ENCODE results near the gene FAM156A.
"Not testable (repeated sequence)": the region's sequence is repeated elsewhere in the genome, so short reads cannot be mapped to it uniquely, and the experiment has no call there.

Gene FAM156A, protein sequence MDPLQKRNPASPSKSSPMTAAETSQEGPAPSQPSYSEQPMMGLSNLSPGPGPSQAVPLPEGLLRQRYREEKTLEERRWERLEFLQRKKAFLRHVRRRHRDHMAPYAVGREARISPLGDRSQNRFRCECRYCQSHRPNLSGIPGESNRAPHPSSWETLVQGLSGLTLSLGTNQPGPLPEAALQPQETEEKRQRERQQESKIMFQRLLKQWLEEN

DNA sequence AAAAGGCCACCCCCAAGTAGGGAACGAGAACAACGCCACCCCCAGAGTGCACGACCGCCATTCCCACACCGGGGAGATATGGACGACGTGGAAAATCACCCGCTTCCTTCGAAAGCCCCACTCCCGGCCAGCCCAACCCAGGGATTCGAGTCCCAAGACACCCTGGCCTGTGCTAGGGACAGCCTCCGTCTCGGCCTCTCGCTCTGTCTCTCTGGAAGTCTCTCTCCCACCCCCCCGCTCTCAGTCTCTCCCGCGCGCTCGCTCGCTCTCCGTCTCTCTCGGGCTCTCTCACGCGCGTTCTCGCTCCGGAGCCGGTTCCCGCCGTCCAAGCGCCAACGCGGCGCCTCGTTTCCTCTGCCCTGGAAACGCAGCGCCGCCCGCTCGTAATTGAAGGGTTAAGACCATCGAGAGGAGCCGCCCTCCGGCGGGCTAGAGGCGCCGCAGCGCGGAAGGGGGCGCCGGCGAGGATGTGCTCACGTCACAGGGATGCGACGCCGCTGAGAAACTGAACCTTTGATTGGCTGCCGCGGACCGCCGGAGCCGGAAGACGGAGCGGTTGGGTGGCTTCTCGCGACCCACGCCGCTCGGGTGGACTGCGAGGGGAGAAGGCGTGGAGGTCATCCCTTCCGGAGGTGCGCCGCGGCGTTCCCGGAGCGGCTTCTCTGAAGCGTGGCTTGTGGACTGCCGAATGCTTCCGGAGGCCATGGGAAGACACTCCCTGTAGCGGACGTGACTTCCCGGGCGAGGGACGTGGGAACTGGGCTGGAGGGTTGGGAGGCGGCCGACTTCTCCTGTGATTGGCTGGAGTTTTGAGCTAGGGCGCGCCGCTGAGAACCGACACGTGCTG, at the start of gene FAM156A:
FAM156A (minus strand) TSS at position 406 of the 847 bp plus-strand sequence. CDS start 9,930 bp downstream, outside the sequence.
- DNase-seq (ENCODE audit: insufficient read length, low spot score); FAIRE-seq: not testable (repeated sequence)

DNA sequence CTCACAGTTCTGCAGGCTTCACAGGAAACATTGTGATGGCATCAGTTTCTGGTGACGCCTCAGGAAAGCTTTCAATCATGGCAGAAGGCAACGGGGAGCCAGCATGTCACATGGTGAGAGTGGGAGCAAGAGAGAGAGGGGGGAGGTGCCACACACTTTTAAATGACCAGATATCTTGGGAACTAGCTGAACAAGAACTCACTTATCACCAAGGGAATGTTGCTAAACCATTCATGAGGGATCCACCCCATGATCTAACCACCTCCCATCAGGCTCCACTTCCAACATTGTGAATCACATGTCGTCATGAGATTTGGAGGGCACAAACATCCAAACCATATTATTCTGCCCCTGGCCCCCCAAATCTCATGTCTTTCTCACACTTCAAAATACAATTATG, 47.0 kb upstream of the FAM156A start:
- FAIRE-seq (no peak), DNase-seq (ENCODE audit: insufficient read length, low spot score) (no peak)

DNA sequence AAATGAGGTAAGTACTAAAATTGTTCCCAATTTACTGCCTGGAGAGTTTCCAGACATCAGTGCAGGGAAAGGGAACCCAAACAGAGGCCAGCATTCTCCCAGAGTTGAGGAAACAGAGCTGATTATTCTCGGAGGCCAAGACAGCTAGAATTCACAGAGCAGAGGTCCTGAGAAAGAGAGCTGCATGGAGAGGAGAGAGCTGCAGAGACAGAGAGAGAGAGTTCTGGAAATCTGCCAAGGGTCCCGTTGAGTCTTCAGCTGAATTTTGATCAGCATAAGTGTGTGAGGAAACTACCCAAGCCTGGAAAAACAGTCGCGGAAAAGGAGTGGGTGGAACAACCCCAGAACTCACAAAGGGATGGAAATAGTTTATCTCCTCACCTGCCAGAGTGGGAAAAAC, 46.5 kb upstream of the FAM156A start:
- FAIRE-seq: no peak
- DNase-seq (ENCODE audit: insufficient read length, low spot score): no peak

DNA sequence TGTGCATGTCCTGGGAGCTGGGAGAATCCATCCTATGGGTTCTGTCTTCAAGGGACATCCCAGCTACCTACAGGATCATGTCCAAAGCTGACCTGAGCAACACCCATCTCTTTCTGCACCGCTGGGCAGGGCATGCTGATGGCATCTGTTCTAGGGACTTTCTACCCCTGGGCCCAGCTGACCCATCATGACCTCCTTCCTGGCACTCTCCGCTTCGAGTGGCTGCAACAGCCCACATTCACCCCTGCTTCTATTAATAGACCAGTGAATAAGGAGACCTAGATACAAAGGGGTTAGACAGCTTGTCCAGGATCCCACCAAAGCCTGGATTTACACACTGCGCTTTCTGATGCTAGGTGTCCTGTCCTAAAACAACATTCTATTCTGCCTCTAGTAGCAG, 45.7 kb upstream of the FAM156A start:
- FAIRE-seq (no peak), DNase-seq (ENCODE audit: insufficient read length, low spot score) (no peak)

DNA sequence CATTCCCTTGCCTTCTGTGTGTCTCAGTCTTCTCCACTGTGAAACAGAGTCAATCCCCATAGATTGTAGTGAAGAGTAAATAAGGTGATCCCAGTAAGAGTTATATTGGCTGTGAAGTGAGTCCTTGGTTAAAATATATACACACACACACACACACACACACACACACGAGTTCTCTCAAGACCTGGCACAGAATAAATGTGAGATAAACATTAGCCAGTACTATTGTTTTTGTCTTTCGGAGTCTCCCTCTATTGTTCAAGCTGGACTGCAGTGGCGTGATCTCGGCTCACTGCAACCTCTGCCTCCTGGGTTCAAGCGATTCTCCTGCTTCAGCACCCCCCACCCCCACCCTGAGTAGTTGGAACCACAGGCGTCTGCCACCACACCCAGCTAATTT, 44.8 kb upstream of the FAM156A start:
- DNase-seq (ENCODE audit: insufficient read length, low spot score) (no peak), FAIRE-seq (no peak)

DNA sequence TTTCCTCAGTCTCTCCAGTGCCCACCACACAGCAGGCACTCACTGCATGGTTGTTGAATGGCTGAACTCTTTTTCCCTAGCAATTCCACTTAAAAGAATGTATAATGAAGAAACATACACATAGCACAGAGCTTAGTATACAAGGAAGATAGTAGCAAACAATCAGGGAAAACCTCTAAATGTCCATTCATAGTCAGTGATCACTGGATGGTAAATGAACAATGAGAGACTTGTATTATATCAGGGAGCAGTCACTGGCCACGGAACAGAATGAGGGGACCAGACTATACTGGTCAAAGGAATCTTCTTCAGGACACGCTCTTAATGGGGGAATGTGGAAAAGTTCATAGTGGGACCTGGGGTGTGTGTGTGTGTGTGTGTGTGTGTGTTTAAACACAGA, 43.6 kb upstream of the FAM156A start:
- FAIRE-seq (no peak), DNase-seq (ENCODE audit: insufficient read length, low spot score) (no peak)

DNA sequence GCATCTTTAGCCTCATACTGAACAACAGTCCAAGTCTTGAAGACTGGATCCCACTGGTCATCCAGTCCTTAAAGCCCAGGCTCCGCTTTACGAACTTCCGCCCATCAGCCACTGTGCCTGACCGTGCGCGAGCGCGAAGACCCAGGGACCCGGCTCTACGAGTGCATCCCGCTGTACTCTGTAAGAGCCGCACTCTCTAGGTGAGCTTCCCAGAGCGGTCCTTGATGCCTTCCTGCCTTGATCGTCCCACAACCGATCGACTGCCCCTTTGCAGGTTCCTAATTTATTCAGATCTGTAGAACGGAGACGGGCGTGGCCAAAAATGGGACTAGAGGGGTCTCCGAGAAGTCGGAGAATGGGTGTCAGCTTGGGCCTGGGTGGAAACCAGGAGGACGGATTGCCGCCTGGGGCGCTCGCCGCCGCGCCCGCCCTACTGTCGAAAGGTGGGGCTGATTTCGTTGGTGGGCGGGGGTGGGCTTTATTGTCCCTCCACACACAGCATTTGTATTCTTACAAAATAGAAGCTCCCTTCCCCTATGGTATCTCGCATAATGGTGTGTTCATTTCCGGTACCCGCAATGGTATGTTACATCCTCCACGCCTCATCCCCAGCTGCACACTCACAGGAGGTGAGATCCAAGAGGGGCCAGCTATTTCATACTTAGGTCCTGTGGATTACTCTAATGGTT, 42.3 kb upstream of the FAM156A start:
- FAIRE-seq (no peak), DNase-seq (ENCODE audit: insufficient read length, low spot score) (no peak)

DNA sequence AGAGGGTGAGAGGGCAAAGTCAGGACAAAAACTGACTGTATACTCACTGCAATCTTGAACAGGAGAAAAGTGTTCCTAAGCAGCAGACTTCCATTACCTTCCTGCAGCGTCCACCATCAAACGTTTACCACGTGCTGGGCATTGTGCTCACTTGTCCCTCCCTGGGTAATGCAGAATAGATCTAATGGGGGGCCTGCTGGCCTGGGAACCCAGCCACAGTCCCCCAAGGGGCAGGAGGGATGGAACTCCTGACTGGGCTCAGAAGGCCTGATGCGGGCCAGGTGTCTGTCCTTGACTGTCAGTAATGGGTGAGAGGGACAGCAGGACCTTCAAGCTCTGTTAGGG, 37.6 kb upstream of the FAM156A start:
- DNase-seq (ENCODE audit: insufficient read length, low spot score) (no peak), FAIRE-seq (no peak)

DNA sequence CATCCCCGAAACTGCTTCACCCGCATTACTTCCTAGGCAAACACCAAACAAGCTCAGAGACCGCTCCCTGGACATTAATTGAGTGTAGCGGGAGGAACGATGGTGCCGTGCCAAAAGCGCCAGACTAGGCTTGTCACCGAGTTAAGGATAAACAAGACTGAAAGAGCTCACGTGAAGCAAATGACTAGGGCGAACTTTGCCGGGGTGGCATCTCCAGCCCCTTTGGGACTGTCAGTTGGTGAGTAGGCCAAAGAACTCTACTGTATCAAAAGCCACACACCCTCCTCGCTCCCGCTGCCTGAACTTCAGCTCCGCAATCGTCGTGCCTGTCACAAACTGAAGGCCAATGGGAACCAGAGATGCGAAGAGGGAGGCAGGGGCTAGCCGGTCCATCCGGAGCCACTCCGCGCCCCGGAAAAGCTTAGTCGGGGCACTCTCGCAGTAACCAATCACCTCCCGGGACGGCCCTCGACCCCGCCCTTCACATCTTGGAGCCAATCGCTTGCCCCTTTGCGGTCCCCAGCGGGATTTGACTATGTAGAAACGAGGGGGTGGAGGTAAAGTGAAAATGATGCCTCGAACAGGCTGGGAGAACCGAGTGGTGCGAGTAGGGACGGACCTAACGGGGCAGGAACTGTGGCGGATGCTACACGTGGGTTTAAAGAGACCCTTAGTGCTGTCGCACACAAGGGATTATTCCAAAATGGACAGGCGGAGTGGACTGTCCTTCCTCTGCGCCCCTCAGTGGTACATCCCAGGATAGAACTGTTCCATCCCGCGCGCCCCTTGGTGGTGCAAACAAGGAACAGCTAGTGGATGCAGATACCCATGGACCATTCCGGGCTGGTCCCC, 37.0 kb upstream of the FAM156A start:
- FAIRE-seq (no peak), DNase-seq (ENCODE audit: insufficient read length, low spot score) (peak; percentile 79)

DNA sequence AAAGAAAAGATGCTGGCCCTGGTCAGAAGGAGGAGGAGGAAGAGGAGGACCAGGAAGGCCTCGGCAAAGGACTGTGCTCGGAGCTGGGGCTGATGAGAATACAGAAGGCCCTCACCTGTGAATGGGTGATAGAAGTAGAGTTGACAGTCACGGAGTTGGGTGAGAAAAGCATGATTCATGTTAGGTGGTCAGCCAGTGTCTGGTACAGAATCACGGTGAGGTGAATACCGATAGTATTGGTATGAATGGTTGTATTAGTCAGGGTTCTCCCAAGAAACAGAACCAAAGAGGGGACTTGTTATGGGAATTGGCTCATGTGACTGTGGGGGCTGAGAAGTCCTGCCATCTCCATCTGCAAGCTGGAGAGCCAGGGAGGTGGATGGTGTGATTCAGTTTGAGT, 32.5 kb upstream of the FAM156A start:
- FAIRE-seq: no peak

DNA sequence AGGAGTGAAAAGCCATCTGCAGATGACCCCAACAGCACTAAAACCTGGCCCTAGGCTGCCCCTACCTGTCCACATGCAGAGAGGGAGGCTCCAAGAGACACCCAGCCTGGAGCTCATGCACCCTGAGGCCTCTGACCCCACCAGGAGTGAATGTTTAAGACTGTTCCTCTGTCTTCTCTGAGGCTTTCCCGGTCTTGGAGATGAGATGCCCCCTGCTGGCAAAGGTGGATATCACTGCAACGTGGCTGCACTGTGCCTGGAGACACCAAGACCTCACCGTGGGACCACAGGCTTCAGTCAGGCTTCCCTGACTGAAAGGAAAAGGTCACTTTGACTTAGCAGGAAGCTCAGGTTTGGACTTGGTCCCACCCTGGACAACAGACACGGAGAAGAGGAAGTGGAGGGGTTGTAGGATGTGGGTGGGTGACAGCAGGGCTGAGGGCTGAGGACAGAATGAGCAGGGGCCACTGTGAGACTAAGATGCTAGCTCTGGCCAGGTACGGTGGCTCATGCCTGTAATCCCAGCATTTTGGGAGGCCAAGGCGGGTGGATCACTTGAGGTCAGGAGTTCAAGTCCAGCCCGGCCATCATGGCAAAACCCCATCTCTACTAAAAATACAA, 31.8 kb upstream of the FAM156A start:
- peak; percentile 26 for FAIRE-seq
- DNase-seq (ENCODE audit: insufficient read length, low spot score): peak; percentile 15

More for the DNA sequence above, 32.5 kb upstream of the FAM156A start:
- DNase-seq (ENCODE audit: insufficient read length, low spot score): no peak

DNA sequence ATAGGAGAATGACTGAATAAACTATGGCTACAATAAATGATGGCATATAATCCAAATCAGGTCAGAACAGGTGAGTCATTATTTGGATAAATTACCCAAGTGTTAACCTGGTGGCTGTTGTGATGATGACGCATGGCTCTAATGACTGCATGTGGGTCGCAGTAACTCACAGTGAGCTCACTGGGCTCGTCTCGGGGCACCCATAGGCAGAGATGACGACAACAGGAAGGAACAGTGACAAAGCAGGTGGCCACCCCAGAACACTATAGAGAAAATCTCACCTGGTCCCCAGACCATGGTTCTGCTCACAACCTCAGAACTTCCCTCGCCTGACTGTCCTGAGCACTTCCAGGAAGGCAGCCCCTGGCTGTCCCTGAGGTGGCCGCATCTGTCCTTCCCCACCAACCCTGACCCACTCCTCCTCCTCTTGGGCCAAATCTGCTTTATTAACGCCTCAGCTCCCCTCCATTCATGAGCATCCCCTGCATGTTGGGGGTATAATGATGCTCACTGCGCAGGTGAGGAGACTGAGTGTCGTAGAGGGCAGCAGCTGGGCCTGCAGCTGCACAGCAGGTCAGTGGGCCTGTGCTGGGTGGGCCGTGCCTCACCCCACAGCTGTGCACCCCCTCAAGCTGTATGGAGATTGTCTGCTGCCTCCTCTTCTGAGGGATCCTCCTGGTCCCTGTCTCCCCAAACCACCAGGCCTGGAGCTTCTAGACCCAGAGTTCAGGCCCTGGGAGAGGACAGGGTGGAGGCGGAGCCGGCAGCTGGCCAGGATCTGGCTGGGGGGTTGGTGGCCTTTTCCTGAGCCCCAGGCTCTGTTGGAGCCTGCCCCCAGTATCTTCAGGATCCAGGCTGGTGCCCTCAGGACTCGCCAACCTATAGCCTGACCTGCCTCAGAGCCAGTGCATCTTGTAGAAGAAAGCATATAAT, 30.9 kb upstream of the FAM156A start:
- FAIRE-seq: no peak
- DNase-seq (ENCODE audit: insufficient read length, low spot score): no peak

DNA sequence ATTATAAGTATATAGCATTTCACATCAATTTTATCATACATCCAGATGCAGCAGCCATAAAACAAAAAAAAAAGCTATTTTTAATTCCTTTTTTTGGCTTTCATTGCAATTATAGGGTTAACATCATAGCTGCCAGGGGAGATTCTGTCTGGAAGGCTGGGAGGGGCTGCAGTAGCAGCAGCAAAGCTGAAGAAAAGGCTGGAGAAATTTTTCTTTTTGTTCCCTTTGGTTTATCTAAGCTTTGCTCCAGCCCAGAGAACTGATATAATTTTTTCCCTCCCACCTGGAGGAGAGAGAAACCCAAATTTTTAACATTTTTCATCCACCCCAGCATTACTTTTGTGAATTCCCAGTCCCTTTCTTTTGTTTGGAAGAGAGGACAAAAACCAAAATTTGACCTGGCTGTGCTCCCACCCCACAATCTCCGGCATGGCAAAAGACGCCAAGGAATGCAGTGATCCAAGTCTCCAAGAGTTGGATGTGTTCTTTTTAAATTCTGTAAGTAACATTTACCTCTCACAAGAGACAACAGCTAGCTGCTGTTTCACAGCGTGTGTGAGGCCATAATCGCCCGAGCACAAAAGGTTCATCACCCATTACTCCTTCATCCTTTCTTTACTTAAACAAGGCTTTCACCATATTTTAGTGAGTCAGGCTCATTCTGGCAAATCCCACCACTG, 25.1 kb upstream of the FAM156A start:
- DNase-seq (ENCODE audit: insufficient read length, low spot score) (no peak), FAIRE-seq (no peak)

DNA sequence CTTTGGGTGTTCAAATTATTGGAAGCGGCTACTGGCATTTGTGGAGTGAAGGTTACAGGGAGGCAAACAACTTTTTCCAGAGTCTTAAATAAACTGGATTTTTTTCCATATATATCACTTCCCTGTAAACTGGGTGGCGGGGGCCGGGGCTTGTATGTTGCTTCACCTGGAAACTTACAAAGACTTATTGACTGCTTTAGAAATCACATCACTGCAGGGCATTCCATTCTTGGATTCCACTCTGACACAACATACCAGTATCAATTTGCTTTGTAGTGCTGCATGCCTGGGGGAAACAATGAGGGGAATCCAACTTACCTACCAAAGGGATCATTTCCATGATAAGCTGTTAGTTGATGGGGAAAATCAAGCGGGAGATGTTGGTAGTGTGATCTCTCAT, 21.7 kb upstream of the FAM156A start:
- DNase-seq (ENCODE audit: insufficient read length, low spot score) (no peak), FAIRE-seq (no peak)

DNA sequence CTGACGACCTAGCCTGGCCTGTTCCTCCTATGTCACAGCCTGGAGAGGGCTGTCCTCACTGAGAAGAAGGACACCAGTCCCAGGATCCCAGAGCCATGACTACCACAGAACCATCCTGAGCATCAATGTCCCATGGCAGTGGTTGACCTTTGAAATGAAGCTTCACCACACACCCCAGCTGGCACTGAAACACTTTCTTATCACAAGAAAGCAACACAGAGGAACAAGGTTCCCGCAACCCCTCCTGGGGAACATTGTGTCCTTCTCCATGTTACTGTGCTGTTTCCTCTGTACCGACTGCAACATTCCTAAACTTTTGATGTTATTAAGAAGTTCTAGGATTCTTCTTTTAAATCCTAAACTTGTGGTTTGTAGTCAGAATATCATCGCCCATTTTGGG, 21.2 kb upstream of the FAM156A start:
- DNase-seq (ENCODE audit: insufficient read length, low spot score) (no peak), FAIRE-seq (no peak)

DNA sequence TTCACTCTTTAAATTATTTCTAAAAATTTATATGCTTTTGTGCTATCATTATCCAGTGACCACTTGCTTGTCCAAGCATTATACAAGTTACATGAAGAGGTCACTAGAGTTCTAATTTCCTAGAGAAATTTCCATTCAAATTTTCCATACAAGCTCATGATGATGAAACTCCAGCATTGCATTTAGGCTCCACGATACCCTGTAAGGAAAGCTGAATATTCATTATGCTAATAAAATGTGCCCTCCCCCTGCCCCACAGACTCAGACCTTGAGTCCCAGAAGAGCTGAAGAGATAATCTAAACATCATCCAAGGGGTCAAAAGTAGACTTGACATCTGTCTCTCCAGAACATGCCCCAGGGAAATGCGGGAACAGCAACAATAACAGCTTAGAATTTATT, 19.6 kb upstream of the FAM156A start:
- FAIRE-seq (no peak), DNase-seq (ENCODE audit: insufficient read length, low spot score) (no peak)

DNA sequence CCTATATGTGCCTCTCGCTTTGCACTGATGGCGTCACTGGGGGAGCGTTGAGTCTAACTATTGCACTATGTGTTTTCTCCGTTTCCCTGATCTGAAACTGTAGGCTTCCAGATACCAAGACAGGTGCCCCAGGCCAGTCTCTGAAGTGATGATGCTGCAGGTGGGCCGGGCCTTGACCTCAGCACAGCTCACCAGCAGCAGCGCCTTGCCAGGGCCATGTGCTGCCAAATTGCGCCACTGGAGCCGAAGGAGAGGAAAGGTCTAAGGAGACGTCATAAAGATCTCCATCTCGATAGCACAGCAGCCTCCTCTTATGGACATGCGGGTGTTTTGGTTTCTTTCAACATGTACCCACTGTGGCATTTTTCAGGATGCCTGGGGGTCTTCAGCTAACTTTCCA, 17.3 kb upstream of the FAM156A start:
- not testable (repeated sequence) for FAIRE-seq; DNase-seq (ENCODE audit: insufficient read length, low spot score)

DNA sequence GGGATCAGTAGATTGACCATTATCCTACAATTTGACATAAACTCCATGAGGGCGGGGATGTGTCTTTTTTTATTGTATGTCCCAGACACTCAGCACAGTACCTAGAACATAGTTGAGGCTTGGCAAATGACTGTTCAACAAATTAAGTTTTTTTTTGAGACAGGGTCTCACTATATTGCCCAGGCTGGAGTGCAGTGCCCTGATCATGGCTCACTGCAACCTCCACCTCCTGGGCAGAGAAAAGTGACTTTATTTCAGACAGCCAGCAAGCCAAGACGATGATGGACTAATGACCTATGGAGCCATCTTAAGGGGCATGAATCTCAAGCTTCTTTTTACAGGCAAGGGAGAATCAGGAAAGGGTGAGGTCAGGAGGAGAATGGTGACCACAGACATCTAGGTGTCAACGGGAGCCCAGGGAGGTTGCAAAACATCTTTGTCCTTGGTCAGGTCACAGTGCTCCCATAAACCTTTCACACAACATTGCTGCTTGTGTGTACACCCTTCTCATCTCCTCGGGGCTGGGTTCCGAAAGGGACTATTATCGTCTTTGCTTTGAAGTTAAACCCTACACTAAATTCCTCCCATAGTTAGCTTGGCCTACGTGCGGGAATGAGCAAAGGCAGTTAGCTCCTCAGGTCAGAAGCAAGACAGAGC, 16.1 kb upstream of the FAM156A start:
- not testable (repeated sequence) for DNase-seq (ENCODE audit: insufficient read length, low spot score); FAIRE-seq
